Breast epithelium (tissue), 3 donors: Measurements from ENCODE around the gene PMM2.

Source experiments
- POLR2AphosphoS5 ChIP-seq, 3 donors: sonication (generic); formaldehyde crosslinking; IDR thresholded peaks; one replicate each; pipeline ENCODE4 v1.6.1; 2017; ENCODE audit warnings: antibody characterized with exemption in 3 of 3
- TF ChIP-seq, protein P1 (sequence below), 3 donors: fragments of 450-650 bp; IDR thresholded peaks; one replicate each; pipeline ENCODE4 v1.5.1; 2016 to 2017; ENCODE audit warnings: antibody characterized with exemption in 3 of 3, mild to moderate bottlenecking in 3 of 3, moderate library complexity in 3 of 3

DNA sequence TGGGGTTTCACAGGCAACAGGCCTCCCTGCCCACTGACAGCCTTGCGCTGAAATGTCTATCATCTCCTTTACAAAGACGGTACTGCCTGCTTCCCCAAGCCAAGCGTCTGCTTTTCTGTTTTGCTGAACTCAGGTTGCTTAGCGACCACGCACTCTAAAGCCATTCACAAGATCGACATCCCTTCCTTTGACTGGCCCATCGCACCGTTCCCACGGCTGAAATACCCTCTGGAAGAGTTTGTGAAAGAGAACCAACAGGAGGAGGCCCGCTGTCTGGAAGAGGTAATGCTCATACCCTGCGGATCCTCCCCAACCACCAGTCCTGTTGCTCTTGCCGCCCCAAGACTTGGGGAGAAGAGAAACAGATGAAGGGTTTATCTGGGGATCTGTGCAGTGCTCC, 28.9 kb upstream of the PMM2 start:
- TF ChIP-seq, protein P1, sequence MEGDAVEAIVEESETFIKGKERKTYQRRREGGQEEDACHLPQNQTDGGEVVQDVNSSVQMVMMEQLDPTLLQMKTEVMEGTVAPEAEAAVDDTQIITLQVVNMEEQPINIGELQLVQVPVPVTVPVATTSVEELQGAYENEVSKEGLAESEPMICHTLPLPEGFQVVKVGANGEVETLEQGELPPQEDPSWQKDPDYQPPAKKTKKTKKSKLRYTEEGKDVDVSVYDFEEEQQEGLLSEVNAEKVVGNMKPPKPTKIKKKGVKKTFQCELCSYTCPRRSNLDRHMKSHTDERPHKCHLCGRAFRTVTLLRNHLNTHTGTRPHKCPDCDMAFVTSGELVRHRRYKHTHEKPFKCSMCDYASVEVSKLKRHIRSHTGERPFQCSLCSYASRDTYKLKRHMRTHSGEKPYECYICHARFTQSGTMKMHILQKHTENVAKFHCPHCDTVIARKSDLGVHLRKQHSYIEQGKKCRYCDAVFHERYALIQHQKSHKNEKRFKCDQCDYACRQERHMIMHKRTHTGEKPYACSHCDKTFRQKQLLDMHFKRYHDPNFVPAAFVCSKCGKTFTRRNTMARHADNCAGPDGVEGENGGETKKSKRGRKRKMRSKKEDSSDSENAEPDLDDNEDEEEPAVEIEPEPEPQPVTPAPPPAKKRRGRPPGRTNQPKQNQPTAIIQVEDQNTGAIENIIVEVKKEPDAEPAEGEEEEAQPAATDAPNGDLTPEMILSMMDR (IDR thresholded peaks at IDR 0.05), result no peak
- no peak for TF ChIP-seq POLR2AphosphoS5 (IDR thresholded peaks at IDR 0.05)
